GM23338 (cell line): ENCODE measurements around the gene HOMER1.

Source experiments
- CTCF ChIP-seq, 2 experiments: fragments of 200-600 bp in 1 of 2; sonication (generic) in 1 of 2; conservative IDR thresholded peaks; 2 replicates each; pipeline versions ENCODE4 v1.5.1 to v1.6.1; 2016 to 2017; ENCODE audit warnings: antibody characterized with exemption in 2 of 2, low read depth in 2 of 2, mild to moderate bottlenecking in 2 of 2, moderate library complexity in 1 of 2
- EZH2phosphoT487 ChIP-seq: fragments of 200-600 bp; sonication (generic); IDR thresholded peaks from one replicate; pipeline ENCODE4 v1.8.1; 2018; ENCODE audit warnings: antibody characterized with exemption; ENCODE audit not compliant: unreplicated experiment
- POLR2AphosphoS5 ChIP-seq: IDR thresholded peaks from 2 replicates; pipeline ENCODE4 v1.6.1; 2016; ENCODE audit warnings: antibody characterized with exemption, low read depth
- TF ChIP-seq, protein P1 (sequence below): IDR thresholded peaks from one replicate; pipeline ENCODE4 v1.6.1; 2018; ENCODE audit warnings: antibody characterized with exemption; ENCODE audit not compliant: unreplicated experiment

DNA sequence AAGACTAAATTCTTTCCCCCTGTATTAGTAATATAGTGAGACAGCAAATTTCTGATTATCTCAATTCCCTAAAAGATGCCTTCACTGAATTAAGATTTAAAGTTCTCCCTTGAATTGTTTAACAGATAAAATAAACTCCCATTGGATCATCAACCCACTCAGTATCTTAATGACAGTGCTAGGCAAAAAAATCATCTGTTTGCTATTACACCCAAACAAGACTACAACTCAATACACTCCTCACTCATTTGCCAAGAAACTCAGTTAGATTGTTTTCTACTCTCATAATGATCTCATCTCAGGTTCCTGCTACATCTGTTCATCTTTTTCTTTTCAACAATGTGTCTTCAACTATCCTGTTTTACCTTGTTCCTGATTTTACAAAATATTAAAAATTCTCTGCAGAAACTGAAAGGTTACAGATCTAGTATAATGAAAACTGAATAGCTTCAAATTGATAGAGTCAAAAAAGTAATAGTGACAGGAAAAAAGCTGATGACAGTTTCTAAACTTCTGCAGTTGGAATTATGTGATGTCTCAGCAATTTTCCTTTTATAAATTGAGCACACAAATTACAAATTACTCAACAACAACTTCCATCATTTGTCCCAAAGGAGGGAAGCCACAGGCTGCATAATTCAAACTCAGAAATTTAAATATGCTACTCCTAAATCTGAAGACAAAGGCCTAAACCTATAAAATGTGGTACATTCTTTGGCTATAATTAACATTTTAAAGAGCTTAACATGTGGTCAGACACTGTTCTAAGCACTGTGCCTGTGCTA, 39.4 kb downstream of the HOMER1 start:
- no peak for TF ChIP-seq CTCF (conservative IDR thresholded peaks at IDR 0.05; ENCODE audit: low read depth in 2 of 2)
- TF ChIP-seq POLR2AphosphoS5, result no peak
- no peak for TF ChIP-seq EZH2phosphoT487
- TF ChIP-seq, protein P1, sequence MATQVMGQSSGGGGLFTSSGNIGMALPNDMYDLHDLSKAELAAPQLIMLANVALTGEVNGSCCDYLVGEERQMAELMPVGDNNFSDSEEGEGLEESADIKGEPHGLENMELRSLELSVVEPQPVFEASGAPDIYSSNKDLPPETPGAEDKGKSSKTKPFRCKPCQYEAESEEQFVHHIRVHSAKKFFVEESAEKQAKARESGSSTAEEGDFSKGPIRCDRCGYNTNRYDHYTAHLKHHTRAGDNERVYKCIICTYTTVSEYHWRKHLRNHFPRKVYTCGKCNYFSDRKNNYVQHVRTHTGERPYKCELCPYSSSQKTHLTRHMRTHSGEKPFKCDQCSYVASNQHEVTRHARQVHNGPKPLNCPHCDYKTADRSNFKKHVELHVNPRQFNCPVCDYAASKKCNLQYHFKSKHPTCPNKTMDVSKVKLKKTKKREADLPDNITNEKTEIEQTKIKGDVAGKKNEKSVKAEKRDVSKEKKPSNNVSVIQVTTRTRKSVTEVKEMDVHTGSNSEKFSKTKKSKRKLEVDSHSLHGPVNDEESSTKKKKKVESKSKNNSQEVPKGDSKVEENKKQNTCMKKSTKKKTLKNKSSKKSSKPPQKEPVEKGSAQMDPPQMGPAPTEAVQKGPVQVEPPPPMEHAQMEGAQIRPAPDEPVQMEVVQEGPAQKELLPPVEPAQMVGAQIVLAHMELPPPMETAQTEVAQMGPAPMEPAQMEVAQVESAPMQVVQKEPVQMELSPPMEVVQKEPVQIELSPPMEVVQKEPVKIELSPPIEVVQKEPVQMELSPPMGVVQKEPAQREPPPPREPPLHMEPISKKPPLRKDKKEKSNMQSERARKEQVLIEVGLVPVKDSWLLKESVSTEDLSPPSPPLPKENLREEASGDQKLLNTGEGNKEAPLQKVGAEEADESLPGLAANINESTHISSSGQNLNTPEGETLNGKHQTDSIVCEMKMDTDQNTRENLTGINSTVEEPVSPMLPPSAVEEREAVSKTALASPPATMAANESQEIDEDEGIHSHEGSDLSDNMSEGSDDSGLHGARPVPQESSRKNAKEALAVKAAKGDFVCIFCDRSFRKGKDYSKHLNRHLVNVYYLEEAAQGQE, result no peak
